ENCODE measurements around the gene MICALL2.

MICALL2 gene

DNA sequence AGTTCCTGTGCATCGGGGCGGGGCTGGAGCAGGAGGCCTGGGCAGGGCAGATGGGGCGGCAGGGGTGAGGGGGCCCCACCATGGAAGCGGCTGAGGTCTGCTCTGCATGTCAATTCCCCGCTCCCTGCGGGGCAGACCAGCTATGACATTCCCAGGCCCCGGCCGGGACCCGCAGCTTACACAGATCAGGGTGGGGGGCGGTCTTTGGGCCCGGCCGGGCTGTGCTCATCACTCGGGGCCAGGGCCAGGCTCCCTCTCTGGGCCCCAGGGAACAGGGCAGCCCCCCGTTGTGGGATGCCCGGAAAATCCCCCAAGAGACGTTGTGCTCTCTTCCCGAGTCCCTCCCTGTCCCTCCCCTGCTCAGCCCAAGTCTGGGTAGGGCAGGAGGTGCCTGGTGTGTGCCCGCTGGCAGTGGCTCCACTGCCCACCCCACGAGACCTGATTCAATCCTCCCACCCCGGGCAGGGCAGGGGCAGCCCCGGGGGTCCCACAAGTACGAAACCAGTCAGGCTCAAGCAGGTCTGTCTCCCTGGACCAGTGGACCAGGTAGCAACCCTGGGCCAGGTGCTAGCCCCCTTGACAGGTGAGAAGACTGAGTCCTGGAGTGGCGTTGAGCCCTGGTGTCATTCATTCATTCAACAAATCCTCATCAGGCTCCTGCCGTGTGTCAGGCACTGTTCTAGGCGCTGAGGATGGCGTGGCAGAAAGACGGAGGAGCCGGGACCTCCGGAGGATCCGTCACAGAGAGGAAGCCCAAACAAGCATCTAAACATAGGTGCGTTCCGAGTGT lies 29.0 kb downstream of the MICALL2 start:
- H3K4me3 Mint-ChIP-seq = no peak overlapping the region
- peaks cover 7% of the 10 kb centered on the region for H3K4me1 Mint-ChIP-seq
- no peak for DNase-seq (ENCODE audit: low spot score in 2 of 2)
- no peak for ATAC-seq (replicated peaks; ENCODE audit: extremely low read depth, poor library complexity, severe bottlenecking)
- H3K9me3 Mint-ChIP-seq = no peaks in the 10 kb centered on the region
- H3K27ac Mint-ChIP-seq (ENCODE audit: low read depth) = no peak overlapping the region
- peaks cover 13% of the 10 kb centered on the region for H3K27me3 Mint-ChIP-seq
- peaks cover 4% of the 10 kb centered on the region for H3K36me3 Mint-ChIP-seq (ENCODE audit: insufficient read depth)

DNA sequence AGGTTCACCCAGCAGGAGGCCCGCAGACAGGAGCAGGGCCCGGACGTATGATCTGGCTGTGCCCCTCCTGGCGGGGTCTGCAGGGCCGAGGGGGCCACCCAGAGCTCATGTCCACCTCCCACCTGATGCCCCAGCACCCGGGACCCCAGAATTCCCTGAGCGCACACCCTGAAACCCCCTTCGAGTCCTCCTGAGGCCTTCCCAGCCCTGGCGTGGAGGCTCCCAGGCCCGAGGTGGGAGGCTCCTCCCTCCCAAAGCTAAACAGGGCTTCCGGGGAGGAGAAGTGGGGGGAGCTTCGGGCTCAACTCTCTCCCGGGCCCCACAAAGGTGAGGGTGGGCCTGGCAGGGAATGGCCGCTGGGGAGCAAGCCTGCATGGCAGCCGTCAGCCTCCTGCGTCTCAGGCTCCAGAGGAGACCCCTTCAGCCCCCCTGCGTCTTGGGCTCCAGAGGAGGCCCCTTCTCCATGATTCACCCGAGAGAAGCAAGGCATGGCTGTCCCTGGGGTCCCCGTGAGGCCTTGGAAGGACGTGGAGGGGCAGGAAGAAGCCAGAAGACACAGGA lies 30.2 kb downstream of the MICALL2 start:
- H3K4me3 Mint-ChIP-seq = no peak overlapping the region
- H3K4me1 Mint-ChIP-seq = peaks cover 7% of the 10 kb centered on the region
- no peak overlapping the region for H3K27ac Mint-ChIP-seq (ENCODE audit: low read depth)
- no peaks in the 10 kb centered on the region for H3K9me3 Mint-ChIP-seq
- ATAC-seq (replicated peaks; ENCODE audit: extremely low read depth, poor library complexity, severe bottlenecking) (no peak), DNase-seq (ENCODE audit: low spot score in 2 of 2) (no peak)
- H3K36me3 Mint-ChIP-seq (ENCODE audit: insufficient read depth) = peaks cover 4% of the 10 kb centered on the region
- H3K27me3 Mint-ChIP-seq = peaks cover 13% of the 10 kb centered on the region

DNA sequence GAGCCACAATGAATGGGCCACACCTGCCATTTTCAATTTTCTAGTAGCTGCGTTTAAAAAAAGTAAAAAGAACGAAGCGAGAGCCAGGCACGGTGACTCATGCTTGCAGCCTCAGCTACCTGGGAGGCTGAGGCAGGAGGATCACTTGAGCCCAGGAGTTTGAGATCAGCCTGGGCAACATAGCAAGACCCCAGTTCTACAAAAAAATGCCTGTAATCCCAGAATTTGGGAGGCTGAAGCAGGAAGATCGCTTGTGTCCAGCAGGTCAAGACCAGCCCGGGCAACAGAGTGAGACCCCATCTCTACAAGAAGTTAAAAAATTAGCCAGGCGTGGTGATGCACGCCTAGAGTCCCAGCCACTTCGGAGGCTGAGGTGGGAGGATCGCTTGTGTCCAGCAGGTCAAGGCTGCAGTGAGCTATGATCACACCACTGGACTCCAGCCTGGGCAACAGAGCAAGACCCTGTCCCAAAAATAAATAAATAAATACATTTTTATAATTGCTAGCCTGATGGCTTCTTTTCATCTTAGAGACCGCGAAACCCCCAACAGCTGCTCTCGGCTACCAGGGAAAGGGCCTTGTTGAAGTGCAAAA lies 32.1 kb downstream of the MICALL2 start:
- Mint-ChIP-seq H3K27me3 (peaks cover 10% of the 10 kb centered on the region), H3K4me1 (peaks cover under 1% of the 10 kb centered on the region), H3K9me3 (no peaks in the 10 kb centered on the region), H3K27ac (ENCODE audit: low read depth) (no peak overlapping the region), H3K4me3 (no peak overlapping the region), H3K36me3 (ENCODE audit: insufficient read depth) (peaks cover 2% of the 10 kb centered on the region)
- ATAC-seq (replicated peaks; ENCODE audit: extremely low read depth, poor library complexity, severe bottlenecking) = no peak
- no peak for DNase-seq (ENCODE audit: low spot score in 2 of 2)

DNA sequence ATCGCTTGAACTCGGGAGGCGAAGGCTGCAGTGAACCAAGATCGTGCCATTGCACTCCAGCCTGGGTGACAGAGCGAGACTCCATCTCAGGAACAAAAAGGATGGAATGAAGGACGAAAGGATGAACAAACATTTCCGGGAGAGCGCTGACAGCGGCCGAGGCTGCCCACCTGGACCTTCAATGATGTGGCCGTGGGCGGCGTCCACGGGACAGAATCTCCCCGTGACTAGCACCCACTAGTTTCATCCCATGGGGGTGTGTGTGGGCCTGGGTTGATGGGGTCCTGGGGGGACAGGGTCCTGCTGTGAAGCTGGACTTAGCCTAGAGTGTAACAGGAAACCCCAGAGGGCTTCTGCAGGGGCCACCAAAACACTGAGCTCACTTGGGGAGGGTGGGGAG lies 32.8 kb downstream of the MICALL2 start:
- H3K27me3 Mint-ChIP-seq = peaks cover 7% of the 10 kb centered on the region
- H3K4me3 Mint-ChIP-seq = no peak overlapping the region
- H3K9me3 Mint-ChIP-seq = no peaks in the 10 kb centered on the region
- ATAC-seq (replicated peaks; ENCODE audit: extremely low read depth, poor library complexity, severe bottlenecking) (no peak), DNase-seq (ENCODE audit: low spot score in 2 of 2) (no peak)
- no peaks in the 10 kb centered on the region for H3K4me1 Mint-ChIP-seq
- H3K36me3 Mint-ChIP-seq (ENCODE audit: insufficient read depth) = peaks cover 1% of the 10 kb centered on the region
- H3K27ac Mint-ChIP-seq (ENCODE audit: low read depth) = no peak overlapping the region

DNA sequence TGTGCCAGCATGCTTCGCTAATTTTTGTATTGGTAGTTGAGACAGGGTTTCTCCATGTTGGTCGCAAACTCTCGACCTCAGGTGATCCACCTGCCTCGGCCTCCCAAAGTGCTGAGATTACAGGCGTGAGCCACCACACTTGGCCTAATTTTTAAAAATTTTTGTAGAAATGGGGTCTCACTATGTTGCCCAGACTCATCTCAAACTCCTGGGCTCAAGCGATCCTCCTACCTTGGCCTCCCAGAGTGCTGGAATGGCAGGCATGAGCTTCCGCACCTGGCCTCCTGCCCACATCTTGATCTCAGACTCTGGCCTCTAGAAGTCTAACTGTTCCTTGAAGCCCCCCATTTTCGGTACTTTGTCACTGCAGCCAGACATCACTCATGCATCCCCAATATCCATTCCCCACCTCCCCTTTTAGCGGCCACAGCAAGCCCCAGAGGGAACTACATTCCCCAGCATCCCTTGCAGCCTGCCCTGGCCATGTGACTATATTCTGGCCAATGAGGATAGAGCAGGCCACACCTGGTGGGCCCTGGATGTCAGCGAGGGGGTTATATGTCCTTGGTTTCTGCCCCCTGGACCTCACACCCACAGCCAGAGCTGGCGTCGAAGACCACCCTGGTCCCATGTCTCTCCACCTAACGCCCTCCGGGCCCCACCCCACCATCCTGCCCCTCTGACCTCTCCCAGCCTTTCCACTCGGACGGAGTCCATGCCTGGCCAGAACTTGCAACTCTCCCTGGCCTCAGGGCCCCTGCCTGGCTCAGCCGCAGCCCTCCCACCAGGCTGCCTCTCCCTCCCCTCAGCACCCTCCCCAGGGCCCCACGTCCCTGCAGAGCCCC lies 33.8 kb downstream of the MICALL2 start:
- H3K4me3 Mint-ChIP-seq = no peak overlapping the region
- no peaks in the 10 kb centered on the region for H3K4me1 Mint-ChIP-seq
- H3K27ac Mint-ChIP-seq (ENCODE audit: low read depth) = no peak overlapping the region
- no peaks in the 10 kb centered on the region for H3K36me3 Mint-ChIP-seq (ENCODE audit: insufficient read depth)
- H3K9me3 Mint-ChIP-seq = no peaks in the 10 kb centered on the region
- DNase-seq (ENCODE audit: low spot score in 2 of 2) (no peak), ATAC-seq (replicated peaks; ENCODE audit: extremely low read depth, poor library complexity, severe bottlenecking) (no peak)
- peaks cover 7% of the 10 kb centered on the region for H3K27me3 Mint-ChIP-seq

DNA sequence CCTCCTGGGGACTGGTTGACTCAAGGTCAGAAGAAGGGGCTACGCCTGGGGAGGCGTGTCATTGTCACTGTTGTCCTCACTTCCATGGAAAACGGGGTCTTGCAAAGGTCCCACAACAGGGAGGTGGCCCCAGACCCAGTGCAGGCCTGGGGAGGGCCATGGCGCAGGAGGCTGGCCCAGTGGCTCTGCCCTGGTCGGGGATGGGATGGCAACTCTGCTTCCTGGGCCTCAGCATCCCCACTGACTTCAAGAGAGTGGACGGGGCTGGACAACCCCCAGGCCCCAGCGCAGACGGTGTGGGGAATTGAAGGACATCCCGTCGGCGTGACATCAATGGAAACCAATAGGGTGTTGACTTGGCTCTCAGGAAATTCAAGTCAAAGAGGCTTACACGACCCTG lies 35.2 kb downstream of the MICALL2 start:
- no peak for ATAC-seq (replicated peaks; ENCODE audit: extremely low read depth, poor library complexity, severe bottlenecking)
- Mint-ChIP-seq H3K9me3 (no peaks in the 10 kb centered on the region), H3K27me3 (peaks cover 7% of the 10 kb centered on the region), H3K27ac (ENCODE audit: low read depth) (no peak overlapping the region), H3K4me3 (no peak overlapping the region), H3K4me1 (no peaks in the 10 kb centered on the region), H3K36me3 (ENCODE audit: insufficient read depth) (no peaks in the 10 kb centered on the region)
- no peak for DNase-seq (ENCODE audit: low spot score in 2 of 2)

DNA sequence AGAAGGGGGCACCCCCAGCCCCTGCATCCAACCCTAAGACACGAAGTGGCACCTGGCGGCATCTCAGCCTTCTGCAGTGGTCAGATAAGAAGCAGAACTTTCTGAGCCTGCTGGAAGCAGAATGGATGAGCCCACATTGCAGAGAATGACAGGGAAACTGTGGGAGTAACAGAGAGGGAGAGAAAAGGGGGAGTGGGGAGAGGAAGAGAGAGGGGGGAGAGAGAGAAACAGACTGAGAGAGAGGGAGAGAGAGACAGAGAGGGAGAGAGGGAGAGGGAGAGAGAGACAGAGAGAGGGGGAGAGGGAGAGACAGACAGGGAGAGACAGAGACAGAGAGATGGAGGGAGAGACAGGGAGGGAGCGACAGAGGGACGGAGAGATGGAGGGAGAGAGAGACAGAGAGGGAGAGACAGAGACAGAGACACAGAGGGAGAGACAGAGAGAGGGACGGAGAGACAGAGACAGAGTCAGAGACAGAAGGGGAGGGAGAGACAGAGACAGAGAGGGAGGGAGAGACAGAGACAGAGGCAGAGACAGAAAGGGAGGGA lies 35.9 kb downstream of the MICALL2 start:
- no peak for ATAC-seq (replicated peaks; ENCODE audit: extremely low read depth, poor library complexity, severe bottlenecking)
- Mint-ChIP-seq H3K4me1 (peaks cover 4% of the 10 kb centered on the region), H3K36me3 (ENCODE audit: insufficient read depth) (no peaks in the 10 kb centered on the region), H3K4me3 (no peak overlapping the region), H3K27ac (ENCODE audit: low read depth) (no peak overlapping the region), H3K27me3 (peaks cover 7% of the 10 kb centered on the region), H3K9me3 (no peaks in the 10 kb centered on the region)
- no peak for DNase-seq (ENCODE audit: low spot score in 2 of 2)

DNA sequence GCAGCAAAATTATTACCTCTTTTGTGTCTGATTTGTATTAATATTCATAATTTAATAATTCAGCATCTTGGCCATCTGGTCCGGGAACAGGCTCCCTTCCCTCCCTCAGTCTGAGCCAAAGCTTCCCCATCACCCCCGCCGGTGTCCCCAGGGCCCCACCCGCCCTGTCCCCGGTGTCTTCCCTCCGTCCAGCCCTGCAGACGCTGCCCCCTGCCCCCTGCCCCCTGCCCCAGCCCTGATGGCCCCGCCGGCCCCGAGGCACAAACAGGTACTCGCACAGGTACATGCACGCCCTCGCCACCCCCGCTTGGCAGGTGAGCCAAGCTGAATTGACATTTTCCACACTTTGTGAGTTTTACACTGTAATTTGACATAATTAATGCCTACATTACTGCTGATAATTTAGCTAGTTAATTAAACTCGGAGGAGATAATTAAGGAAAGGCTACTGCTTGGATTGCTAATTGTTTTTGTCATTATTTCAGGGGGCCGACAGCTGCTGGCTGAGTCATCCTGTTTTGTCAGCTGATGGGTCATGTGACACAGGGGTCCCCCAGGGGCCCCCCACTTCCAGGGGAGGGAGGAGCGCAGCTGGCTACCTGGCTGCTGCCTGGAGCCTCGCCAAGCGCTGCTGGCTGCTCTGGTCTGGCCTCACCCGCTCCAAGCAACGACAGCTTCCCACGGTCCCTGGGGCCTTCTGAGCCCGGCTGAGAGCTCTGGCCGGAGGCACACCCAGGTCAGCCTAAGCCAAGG lies 36.6 kb downstream of the MICALL2 start:
- H3K4me1 Mint-ChIP-seq = peaks cover 10% of the 10 kb centered on the region
- H3K27ac Mint-ChIP-seq (ENCODE audit: low read depth) = no peak overlapping the region
- H3K36me3 Mint-ChIP-seq (ENCODE audit: insufficient read depth) = no peaks in the 10 kb centered on the region
- ATAC-seq (replicated peaks; ENCODE audit: extremely low read depth, poor library complexity, severe bottlenecking) = no peak
- peaks cover 7% of the 10 kb centered on the region for H3K27me3 Mint-ChIP-seq
- H3K9me3 Mint-ChIP-seq = no peaks in the 10 kb centered on the region
- no peak overlapping the region for H3K4me3 Mint-ChIP-seq
- DNase-seq (ENCODE audit: low spot score in 2 of 2) = no peak

DNA sequence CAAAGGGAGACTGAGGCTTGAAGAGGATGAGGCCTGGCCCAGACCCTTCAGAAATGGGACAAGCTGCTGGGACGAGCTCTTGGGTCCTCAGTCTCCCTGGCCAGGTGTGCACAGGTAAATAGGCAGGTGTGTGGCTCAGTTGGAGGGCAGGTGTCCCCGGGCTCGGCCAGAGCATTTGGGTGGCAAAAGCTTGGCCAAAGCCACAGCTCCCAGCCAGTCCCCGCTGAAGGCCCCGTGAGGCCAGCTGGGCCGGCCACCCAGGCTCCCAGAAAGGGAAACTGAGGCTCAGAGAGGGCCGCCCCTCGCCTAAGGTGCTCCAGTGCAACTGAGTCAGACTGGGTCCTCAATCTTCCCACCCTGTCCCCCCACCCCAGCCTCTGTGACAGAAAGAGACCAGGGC lies 37.3 kb downstream of the MICALL2 start:
- no peak for DNase-seq (ENCODE audit: low spot score in 2 of 2)
- Mint-ChIP-seq H3K4me1 (peaks cover 18% of the 10 kb centered on the region), H3K9me3 (no peaks in the 10 kb centered on the region), H3K36me3 (ENCODE audit: insufficient read depth) (no peaks in the 10 kb centered on the region), H3K4me3 (no peak overlapping the region), H3K27me3 (peaks cover 7% of the 10 kb centered on the region), H3K27ac (ENCODE audit: low read depth) (no peak overlapping the region)
- no peak for ATAC-seq (replicated peaks; ENCODE audit: extremely low read depth, poor library complexity, severe bottlenecking)

DNA sequence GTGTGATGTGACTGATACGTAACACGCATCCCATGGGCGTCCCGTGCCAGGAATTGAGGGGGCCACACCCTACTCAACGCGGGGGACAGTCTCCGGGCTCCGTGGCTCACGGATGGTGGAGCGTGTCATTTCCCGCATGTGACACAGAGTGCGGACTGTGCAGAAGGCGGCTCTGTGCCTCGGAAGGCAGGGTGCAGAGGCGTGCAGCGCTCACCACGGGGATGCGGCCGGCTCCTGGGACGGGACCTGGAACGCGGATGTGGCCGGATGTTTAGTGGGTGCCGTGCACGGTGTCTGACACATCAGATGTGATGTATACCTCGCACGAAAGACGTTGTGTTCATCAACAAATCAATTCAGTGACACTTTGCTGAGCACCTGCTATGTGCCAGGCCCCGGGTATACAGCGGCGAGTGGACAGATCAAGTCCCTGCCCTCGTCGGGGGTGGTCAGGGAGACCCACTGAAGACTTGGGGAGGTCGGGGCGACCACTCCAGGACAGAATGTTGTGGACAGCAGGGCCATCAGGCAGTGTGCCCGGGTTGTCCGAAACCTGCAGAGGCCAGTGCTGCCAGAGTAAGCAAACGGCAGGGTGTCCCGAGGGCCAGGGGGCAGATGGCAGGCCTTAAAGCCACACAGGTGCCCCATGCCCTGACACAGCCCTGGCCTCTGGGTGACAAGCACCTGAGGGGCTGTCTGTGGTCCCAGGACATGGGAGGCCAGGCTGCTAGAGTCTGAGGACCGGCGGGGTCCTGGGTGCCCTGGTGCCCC lies 38.1 kb downstream of the MICALL2 start:
- Mint-ChIP-seq H3K9me3 (no peaks in the 10 kb centered on the region), H3K27me3 (peaks cover 7% of the 10 kb centered on the region), H3K27ac (ENCODE audit: low read depth) (no peak overlapping the region), H3K4me3 (no peak overlapping the region), H3K36me3 (ENCODE audit: insufficient read depth) (no peaks in the 10 kb centered on the region), H3K4me1 (peaks cover 19% of the 10 kb centered on the region)
- ATAC-seq (replicated peaks; ENCODE audit: extremely low read depth, poor library complexity, severe bottlenecking) (no peak), DNase-seq (ENCODE audit: low spot score in 2 of 2) (no peak)

DNA sequence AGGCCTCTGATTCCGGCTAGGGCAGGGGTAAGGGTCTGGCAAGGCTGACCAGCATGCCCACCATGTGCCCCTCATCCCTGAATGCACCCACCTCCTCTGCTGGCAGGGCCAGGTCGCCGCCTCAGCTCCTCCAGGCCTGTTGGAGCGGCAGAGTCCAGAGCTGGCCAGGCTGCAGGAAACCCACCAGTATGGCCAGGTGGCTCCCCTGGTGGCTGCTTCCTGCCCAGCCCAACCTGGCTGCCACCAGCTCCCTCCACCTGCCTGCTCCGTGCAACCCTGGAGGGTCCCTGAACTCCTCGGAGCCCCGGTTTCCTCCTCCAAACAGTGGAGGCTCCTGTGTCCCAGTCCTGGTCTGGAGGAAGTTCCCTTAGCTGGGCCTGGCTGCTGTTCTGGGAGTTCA lies 39.6 kb downstream of the MICALL2 start:
- Mint-ChIP-seq H3K27me3 (peaks cover 7% of the 10 kb centered on the region), H3K4me3 (no peak overlapping the region), H3K4me1 (peaks cover 19% of the 10 kb centered on the region), H3K9me3 (no peaks in the 10 kb centered on the region), H3K27ac (ENCODE audit: low read depth) (peak overlapping the region; percentile 74), H3K36me3 (ENCODE audit: insufficient read depth) (no peaks in the 10 kb centered on the region)
- ATAC-seq (replicated peaks; ENCODE audit: extremely low read depth, poor library complexity, severe bottlenecking) = no peak
- no peak for DNase-seq (ENCODE audit: low spot score in 2 of 2)

Measured in central memory CD8-positive, alpha-beta T cell (primary cell).